ENCODE measurements around the gene PLTP. TPM values are rescaled to one million over a fixed set of nuclear protein-coding genes. Genes with fewer than 3 reads are reported as not detected.
"Not testable (repeated sequence)": the region's sequence is repeated elsewhere in the genome, so short reads cannot be mapped to it uniquely, and the experiment has no call there.

Gene PLTP
- total RNA-seq, 1 donor from 2014 or later, result 96.5 TPM

DNA sequence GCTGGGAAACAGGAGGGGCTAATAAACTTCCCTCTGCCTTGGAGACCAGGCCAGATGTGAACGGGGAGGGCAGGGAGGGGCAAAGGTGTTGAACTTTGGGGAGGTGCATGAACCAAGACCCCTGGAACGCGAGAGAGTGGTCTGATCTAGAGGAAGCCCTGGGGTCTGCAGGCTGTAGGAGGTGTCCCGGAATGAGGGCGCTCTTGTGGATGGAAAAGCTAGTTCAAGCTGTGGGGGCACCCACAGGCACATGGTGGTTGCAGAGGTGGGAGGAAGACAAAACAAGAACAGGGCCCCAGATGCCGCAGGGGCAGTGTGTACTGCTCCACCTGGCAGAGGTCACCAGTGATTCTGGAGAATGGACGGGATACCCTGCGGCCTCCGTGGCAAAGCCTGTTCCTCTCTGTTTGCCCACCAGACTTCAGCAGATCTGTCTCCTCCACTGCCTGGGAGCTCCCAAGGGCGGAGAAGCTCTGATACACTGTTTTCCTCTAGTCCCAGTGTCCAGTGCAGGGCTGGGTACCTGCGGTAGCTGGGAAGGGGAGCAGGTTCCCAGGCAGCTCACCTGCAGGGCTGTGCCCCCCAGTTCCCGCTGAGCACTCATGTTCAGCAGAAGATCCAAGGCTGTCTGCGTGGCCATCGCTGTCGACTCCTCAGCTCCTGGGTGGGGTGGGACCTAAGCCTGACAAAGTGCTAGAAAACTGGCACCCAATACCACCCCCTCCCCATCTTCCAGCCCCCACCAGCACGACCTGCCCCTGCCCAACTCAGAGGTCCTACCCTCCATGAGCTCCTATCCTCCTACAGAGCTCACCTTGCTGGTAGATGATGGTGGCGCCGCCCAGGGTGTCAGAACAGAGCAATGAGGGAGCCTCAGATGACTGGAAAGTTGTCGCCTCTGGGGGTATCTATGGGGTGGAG, 45.3 kb upstream of the PLTP start:
- Mint-ChIP-seq H3K27ac (no peak overlapping the region), H3K4me1 (ENCODE audit: unreplicated experiment) (no peaks in the 10 kb centered on the region)
- TF ChIP-seq, protein P1, sequence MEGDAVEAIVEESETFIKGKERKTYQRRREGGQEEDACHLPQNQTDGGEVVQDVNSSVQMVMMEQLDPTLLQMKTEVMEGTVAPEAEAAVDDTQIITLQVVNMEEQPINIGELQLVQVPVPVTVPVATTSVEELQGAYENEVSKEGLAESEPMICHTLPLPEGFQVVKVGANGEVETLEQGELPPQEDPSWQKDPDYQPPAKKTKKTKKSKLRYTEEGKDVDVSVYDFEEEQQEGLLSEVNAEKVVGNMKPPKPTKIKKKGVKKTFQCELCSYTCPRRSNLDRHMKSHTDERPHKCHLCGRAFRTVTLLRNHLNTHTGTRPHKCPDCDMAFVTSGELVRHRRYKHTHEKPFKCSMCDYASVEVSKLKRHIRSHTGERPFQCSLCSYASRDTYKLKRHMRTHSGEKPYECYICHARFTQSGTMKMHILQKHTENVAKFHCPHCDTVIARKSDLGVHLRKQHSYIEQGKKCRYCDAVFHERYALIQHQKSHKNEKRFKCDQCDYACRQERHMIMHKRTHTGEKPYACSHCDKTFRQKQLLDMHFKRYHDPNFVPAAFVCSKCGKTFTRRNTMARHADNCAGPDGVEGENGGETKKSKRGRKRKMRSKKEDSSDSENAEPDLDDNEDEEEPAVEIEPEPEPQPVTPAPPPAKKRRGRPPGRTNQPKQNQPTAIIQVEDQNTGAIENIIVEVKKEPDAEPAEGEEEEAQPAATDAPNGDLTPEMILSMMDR (conservative IDR thresholded peaks at IDR 0.05), result no peak

DNA sequence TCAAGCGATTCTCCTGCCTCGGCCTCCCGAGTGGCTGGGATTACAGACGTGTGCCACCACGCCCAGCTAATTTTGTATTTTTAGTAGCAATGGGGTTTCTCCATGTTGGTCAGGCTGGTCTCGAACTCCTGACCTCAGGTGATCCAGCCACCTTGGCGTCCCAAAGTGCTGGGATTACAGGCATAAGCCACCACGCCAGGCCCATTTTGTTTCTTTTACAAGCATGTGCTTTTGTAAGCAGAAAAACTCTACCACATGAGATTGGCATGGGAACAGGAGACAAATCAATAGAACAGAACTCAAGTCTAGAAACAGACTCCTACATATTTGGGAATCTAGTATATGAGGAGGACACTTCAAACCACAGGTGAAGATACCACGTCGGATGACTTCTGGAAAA, 44.4 kb upstream of the PLTP start:
- not testable (repeated sequence) for H3K9me3 Mint-ChIP-seq; DNase-seq (ENCODE audit: extremely low spot score, unreplicated experiment); H3K27ac Mint-ChIP-seq; H3K27me3 Mint-ChIP-seq; H3K4me1 Mint-ChIP-seq (ENCODE audit: unreplicated experiment); H3K4me3 Mint-ChIP-seq
- H3K36me3 Mint-ChIP-seq, result peaks cover 14% of the 10 kb centered on the region

More for the DNA sequence above, 45.3 kb upstream of the PLTP start:
- Mint-ChIP-seq H3K27me3 (no peaks in the 10 kb centered on the region), H3K9me3 (no peaks in the 10 kb centered on the region), H3K4me3 (no peak overlapping the region), H3K36me3 (peaks cover 10% of the 10 kb centered on the region)
- no peak for DNase-seq (ENCODE audit: extremely low spot score, unreplicated experiment)

DNA sequence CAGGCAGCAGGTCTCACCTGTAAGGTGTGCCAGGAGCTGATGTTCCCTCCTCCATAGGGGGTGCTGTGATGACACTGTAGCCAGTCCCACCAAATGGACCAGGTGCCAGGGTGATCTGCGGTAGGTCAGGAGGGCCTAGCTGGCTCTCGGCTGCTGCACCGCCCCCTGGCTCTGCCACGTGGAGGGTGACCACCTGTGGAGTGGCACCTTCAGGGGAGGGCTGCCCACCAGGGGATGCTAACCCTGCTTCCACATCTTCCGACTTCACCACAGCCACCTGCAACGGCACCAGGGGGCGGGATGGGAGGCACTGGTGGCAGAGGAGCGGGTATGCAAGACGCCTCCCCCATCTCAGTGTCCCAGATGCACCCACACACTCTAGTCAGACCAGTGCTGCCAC, 41.7 kb upstream of the PLTP start:
- no peak overlapping the region for H3K27ac Mint-ChIP-seq
- H3K4me1 Mint-ChIP-seq (ENCODE audit: unreplicated experiment), result no peaks in the 10 kb centered on the region
- H3K36me3 Mint-ChIP-seq, result peaks cover 7% of the 10 kb centered on the region
- TF ChIP-seq, protein P1 (conservative IDR thresholded peaks at IDR 0.05), result no peak
- H3K4me3 Mint-ChIP-seq, result no peak overlapping the region
- H3K9me3 Mint-ChIP-seq, result no peaks in the 10 kb centered on the region
- H3K27me3 Mint-ChIP-seq, result no peaks in the 10 kb centered on the region
- no peak for DNase-seq (ENCODE audit: extremely low spot score, unreplicated experiment)

DNA sequence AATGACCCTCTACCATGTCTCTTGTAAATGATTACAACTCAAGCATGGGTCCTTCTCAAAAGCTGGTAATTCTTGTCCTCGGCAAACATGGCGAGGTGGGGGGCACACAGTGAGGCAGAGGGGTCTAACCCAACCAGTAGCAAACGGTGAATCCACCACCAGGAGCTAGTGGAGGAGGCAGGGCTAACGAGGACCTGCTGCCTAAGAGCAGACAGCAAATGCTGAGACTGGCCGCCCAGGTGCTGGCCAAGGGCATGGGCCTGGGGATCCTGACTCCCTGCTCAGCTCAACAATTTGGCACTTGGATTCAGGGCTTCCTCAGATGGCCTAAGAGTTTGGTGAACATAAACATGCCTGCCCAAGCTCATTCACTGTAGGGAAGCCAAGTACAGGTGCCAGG, 40.9 kb upstream of the PLTP start:
- TF ChIP-seq, protein P1 (conservative IDR thresholded peaks at IDR 0.05), result no peak
- H3K27me3 Mint-ChIP-seq, result no peaks in the 10 kb centered on the region
- DNase-seq (ENCODE audit: extremely low spot score, unreplicated experiment), result no peak
- no peak overlapping the region for H3K4me3 Mint-ChIP-seq
- H3K4me1 Mint-ChIP-seq (ENCODE audit: unreplicated experiment), result no peaks in the 10 kb centered on the region
- H3K36me3 Mint-ChIP-seq, result peaks cover 4% of the 10 kb centered on the region
- H3K9me3 Mint-ChIP-seq, result no peaks in the 10 kb centered on the region
- H3K27ac Mint-ChIP-seq, result no peak overlapping the region

DNA sequence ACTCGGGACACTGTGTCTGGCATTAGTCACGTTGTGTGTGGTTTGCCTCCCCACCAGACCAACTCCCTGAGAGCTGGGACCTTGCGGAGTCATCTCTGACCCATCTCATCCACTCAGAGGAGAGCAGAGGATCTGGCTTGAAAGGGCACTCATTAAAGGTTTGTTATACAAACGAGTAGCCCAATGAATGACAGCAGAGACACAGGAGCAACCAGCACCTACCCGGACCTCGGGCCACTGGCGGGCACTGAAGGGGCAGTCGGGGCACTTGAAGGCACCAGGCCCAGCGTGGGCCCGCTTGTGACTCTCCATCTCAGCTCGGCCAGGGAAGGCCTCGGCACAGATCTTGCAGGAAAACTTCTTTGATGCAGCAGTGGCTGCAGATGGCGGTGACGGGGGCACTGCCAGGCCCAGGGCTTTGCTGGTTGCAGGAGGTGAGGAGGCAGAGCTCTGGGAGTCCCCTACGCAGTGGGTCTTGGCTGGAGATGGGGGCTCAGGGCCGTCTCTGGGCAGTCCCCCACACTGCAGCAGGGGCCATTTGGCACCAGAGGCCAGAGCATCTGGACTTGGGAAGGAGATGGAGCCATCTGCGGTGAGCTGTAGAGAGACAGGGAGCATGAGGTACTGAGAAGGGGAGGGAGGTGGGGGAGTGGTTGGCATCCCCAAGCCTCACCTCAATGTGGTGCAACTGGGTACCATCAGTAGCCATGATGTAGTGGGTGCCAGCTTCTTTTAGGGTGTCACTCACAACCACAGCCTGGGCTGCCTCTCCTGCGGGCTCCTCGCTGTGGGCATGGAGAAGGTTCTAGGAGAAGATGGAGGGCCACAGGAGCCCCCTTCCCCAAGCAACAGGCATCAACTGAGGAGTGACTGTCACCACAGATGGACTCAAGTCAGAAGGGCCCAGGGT, 40.2 kb upstream of the PLTP start:
- H3K4me3 Mint-ChIP-seq, result no peak overlapping the region
- no peak for DNase-seq (ENCODE audit: extremely low spot score, unreplicated experiment)
- no peaks in the 10 kb centered on the region for H3K27me3 Mint-ChIP-seq
- TF ChIP-seq, protein P1 (conservative IDR thresholded peaks at IDR 0.05), result no peak
- no peaks in the 10 kb centered on the region for H3K4me1 Mint-ChIP-seq (ENCODE audit: unreplicated experiment)
- H3K27ac Mint-ChIP-seq, result no peak overlapping the region
- H3K9me3 Mint-ChIP-seq, result no peaks in the 10 kb centered on the region
- H3K36me3 Mint-ChIP-seq, result peaks cover 4% of the 10 kb centered on the region

DNA sequence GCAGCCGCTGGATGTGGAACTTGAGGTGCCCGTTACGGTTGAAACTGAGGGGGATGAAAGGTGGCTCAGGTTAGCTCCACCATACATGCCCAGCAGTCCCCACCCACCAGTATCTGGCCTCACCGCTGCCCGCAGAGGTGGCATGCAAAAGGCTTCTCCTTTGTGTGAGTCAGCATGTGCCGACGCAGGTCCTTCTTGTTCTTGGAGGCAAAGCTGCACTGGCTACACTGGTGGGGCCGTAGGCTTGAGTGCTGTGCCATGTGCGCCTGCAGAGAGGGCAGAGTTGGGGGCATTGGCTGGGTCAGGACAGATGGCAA, 38.3 kb upstream of the PLTP start:
- TF ChIP-seq, protein P1 (conservative IDR thresholded peaks at IDR 0.05), result no peak
- H3K4me3 Mint-ChIP-seq, result no peak overlapping the region
- DNase-seq (ENCODE audit: extremely low spot score, unreplicated experiment), result no peak
- H3K36me3 Mint-ChIP-seq, result peaks cover 4% of the 10 kb centered on the region
- H3K4me1 Mint-ChIP-seq (ENCODE audit: unreplicated experiment), result no peaks in the 10 kb centered on the region
- no peak overlapping the region for H3K27ac Mint-ChIP-seq
- no peaks in the 10 kb centered on the region for H3K27me3 Mint-ChIP-seq
- no peaks in the 10 kb centered on the region for H3K9me3 Mint-ChIP-seq

Data from type B pancreatic cell (in vitro differentiated cells).